Liver (tissue), 9 donors: ENCODE data around the gene FMN1. TPM values are rescaled to one million over a fixed set of nuclear protein-coding genes. Genes with fewer than 3 reads are reported as not detected.

Experiments used
- DNase-seq: peaks from one replicate; pipeline ENCODE4 v3.0.0-alpha.2; 2017; ENCODE audit warnings: low spot score
- H3K27ac ChIP-seq, 2 donors: one replicate each; pipeline ENCODE4 v1.7.0; 2013; ENCODE audit warnings: inconsistent platforms in 2 of 2, low read length in 2 of 2, control low read depth in 1 of 2, low read depth in 1 of 2, mild to moderate bottlenecking in 1 of 2
- H3K27me3 ChIP-seq, 4 donors: one replicate each; pipeline versions ENCODE4 v1.6.1 to v1.7.0; 2013; ENCODE audit warnings: low read length in 3 of 4, inconsistent platforms in 1 of 4, mild to moderate bottlenecking in 1 of 4, moderate library complexity in 1 of 4; ENCODE audit not compliant: control insufficient read depth in 4 of 4, insufficient read depth in 4 of 4
- H3K36me3 ChIP-seq, 4 donors: one replicate each; pipeline versions ENCODE4 v1.6.1 to v1.7.0; 2013; ENCODE audit warnings: low read length in 3 of 4, mild to moderate bottlenecking in 3 of 4, low read depth in 1 of 4, moderate library complexity in 1 of 4; ENCODE audit not compliant: control insufficient read depth in 4 of 4, insufficient read depth in 3 of 4
- H3K4me1 ChIP-seq, 4 donors: one replicate each; pipeline versions ENCODE4 v1.6.1 to v1.7.0; 2013; ENCODE audit warnings: low read length in 3 of 4, mild to moderate bottlenecking in 3 of 4, moderate library complexity in 1 of 4; ENCODE audit not compliant: control insufficient read depth in 4 of 4, insufficient read depth in 4 of 4
- H3K4me3 ChIP-seq, 3 donors: one replicate each; pipeline versions ENCODE4 v1.6.1 to v1.7.0; 2013; ENCODE audit warnings: low read length in 3 of 3, control low read depth in 1 of 3, low read depth in 1 of 3, mild to moderate bottlenecking in 1 of 3
- H3K9ac ChIP-seq, 2 donors: one replicate each; pipeline ENCODE4 v1.7.0; 2013; ENCODE audit warnings: low read length in 2 of 2, mild to moderate bottlenecking in 2 of 2, moderate library complexity in 2 of 2, control low read depth in 1 of 2, low read depth in 1 of 2
- H3K9me3 ChIP-seq, 4 donors: one replicate each; pipeline versions ENCODE4 v1.6.1 to v1.7.0; 2013; ENCODE audit warnings: low read length in 3 of 4; ENCODE audit not compliant: control insufficient read depth in 4 of 4
- FOXA1 ChIP-seq: IDR thresholded peaks from 2 replicates; pipeline ENCODE4 v1.6.1; 2016; ENCODE audit warnings: antibody characterized with exemption
- FOXA2 ChIP-seq: IDR thresholded peaks from 2 replicates; pipeline ENCODE4 v1.6.1; 2016; ENCODE audit warnings: antibody characterized with exemption
- GABPA ChIP-seq, 2 donors: IDR thresholded peaks in 1 of 2; conservative IDR thresholded peaks in 1 of 2; 2 replicates each; pipeline ENCODE4 v1.6.1; 2016; ENCODE audit warnings: antibody characterized with exemption in 2 of 2, mild to moderate bottlenecking in 1 of 2, moderate library complexity in 1 of 2
- HNF4A ChIP-seq, 2 donors: conservative IDR thresholded peaks; 2 replicates each; pipeline ENCODE4 v1.6.1; 2016; ENCODE audit warnings: antibody characterized with exemption in 2 of 2, mild to moderate bottlenecking in 2 of 2
- HNF4G ChIP-seq: IDR thresholded peaks from 2 replicates; pipeline ENCODE4 v1.6.1; 2016; ENCODE audit warnings: antibody characterized with exemption
- JUND ChIP-seq, 2 donors: IDR thresholded peaks; 2 replicates each; pipeline ENCODE4 v1.6.1; 2016; ENCODE audit warnings: antibody characterized with exemption in 2 of 2
- NR2F2 ChIP-seq: IDR thresholded peaks from 2 replicates; pipeline ENCODE4 v1.6.1; 2016; ENCODE audit warnings: antibody characterized with exemption
- RAD21 ChIP-seq, 2 donors: IDR thresholded peaks; 2 replicates each; pipeline ENCODE4 v1.6.1; 2016; ENCODE audit warnings: antibody characterized with exemption in 2 of 2, mild to moderate bottlenecking in 2 of 2
- RXRA ChIP-seq, 2 donors: IDR thresholded peaks; 2 replicates each; pipeline ENCODE4 v1.6.1; 2017 to 2018; ENCODE audit warnings: antibody characterized with exemption in 2 of 2, mild to moderate bottlenecking in 1 of 2
- SP1 ChIP-seq: IDR thresholded peaks from 2 replicates; pipeline ENCODE4 v1.6.1; 2018; ENCODE audit warnings: antibody characterized with exemption, mild to moderate bottlenecking
- YY1 ChIP-seq: IDR thresholded peaks from 2 replicates; pipeline ENCODE4 v1.6.1; 2016; ENCODE audit warnings: antibody characterized with exemption, mild to moderate bottlenecking
- WGBS: extraction: QIAGEN DNeasy Blood & Tissue Kit; methylation state at CpG from one replicate; pipeline ENCODE4 v1.1.7; 2013; 5-methylcytosine and 5-hydroxymethylcytosine counted together
- polyA plus RNA-seq, 2 donors: library from polyadenylated mRNA; stranded (reverse) in 1 of 2; unstranded in 1 of 2; fragments of 200-250 nt in 1 of 2; fragments of >200 nt in 1 of 2; fragmentation: Nextera tagmentation in 1 of 2; extraction: Ambion mirVana in 1 of 2; gene quantifications; one replicate each; pipeline versions ENCODE4 v1.2.1 to v1.2.3, GENCODE V29; 2013 to 2015
- total RNA-seq, 2 donors: library from RNA; depleted of rRNA; stranded (reverse); fragments of >200 nt; gene quantifications; one replicate each; pipeline ENCODE4 v1.2.3, GENCODE V29; 2014
- TF ChIP-seq, protein P1 (sequence below): IDR thresholded peaks from 2 replicates; pipeline ENCODE4 v1.6.1; 2016; ENCODE audit warnings: antibody characterized with exemption, mild to moderate bottlenecking
- TF ChIP-seq, protein P2 (sequence below): IDR thresholded peaks from 2 replicates; pipeline ENCODE4 v1.6.1; 2016; ENCODE audit warnings: antibody characterized with exemption
- TF ChIP-seq, protein P3 (sequence below): IDR thresholded peaks from 2 replicates; pipeline ENCODE4 v1.6.1; 2016; ENCODE audit warnings: antibody characterized with exemption
- TF ChIP-seq, protein P4 (sequence below): IDR thresholded peaks from 2 replicates; pipeline ENCODE4 v1.6.1; 2016; ENCODE audit warnings: antibody characterized with exemption
- donor health status: healthy.
- donor health status: healthy.
- donor health status: healthy.
- donor health status: healthy.
- donor health status: healthy.

Gene FMN1
- total and polyA plus RNA-seq, 4 donors: 0.21 to 5.4 (median 0.53) TPM

DNA sequence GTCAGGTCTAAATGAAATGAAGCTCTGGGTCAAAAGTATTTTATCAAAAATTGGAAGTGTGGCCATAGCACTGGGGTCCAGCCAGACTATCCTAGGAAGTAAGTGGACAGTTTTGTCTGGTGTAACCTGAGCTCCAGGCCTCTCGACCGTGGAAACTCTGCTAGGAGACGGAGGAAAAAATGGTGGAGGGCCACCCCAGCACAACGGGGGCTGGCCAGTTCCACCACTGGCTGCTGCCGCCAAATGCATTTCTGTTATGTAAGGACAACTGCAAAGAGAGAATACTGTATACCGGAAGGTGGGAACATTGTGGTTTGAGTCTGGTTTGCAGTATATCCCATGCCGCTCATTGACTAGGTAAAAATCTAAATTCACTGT lies 241.0 kb downstream of the FMN1 start (continued):
- TF ChIP-seq, protein P1, sequence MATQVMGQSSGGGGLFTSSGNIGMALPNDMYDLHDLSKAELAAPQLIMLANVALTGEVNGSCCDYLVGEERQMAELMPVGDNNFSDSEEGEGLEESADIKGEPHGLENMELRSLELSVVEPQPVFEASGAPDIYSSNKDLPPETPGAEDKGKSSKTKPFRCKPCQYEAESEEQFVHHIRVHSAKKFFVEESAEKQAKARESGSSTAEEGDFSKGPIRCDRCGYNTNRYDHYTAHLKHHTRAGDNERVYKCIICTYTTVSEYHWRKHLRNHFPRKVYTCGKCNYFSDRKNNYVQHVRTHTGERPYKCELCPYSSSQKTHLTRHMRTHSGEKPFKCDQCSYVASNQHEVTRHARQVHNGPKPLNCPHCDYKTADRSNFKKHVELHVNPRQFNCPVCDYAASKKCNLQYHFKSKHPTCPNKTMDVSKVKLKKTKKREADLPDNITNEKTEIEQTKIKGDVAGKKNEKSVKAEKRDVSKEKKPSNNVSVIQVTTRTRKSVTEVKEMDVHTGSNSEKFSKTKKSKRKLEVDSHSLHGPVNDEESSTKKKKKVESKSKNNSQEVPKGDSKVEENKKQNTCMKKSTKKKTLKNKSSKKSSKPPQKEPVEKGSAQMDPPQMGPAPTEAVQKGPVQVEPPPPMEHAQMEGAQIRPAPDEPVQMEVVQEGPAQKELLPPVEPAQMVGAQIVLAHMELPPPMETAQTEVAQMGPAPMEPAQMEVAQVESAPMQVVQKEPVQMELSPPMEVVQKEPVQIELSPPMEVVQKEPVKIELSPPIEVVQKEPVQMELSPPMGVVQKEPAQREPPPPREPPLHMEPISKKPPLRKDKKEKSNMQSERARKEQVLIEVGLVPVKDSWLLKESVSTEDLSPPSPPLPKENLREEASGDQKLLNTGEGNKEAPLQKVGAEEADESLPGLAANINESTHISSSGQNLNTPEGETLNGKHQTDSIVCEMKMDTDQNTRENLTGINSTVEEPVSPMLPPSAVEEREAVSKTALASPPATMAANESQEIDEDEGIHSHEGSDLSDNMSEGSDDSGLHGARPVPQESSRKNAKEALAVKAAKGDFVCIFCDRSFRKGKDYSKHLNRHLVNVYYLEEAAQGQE: no peak
- TF ChIP-seq, protein P2, sequence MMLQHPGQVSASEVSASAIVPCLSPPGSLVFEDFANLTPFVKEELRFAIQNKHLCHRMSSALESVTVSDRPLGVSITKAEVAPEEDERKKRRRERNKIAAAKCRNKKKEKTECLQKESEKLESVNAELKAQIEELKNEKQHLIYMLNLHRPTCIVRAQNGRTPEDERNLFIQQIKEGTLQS: no peak
- no peak for TF ChIP-seq HNF4G

DNA sequence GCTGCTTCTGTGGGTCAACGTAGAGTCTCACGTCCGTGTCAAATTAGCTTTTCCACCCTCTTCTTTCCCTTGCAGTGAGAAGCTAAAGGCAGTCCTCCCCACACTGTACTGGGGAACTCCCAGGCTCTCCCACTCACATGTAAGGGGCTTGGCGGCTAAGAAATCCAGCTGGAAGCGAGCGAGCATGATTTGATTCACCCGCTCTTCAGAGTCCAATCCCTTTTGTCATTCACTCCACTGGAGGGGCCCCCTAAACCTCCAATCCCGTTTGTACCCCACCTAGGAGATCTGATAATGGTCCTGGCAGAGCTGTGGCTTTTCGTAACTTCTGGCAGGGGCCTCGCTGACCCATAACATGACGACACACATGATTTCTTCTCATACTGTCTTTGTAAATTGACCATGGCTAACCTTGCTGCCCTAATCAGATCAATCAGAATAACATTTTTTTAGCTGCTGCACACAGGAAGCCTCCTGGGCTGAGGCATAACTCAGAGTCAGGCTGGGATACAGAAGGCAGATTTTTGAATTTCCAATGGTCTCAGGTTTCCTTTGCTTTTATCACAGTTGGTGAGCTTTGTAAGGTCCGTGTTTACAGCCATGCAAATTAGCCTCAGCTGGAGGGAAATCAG lies 241.5 kb downstream of the FMN1 start:
- H3K27ac ChIP-seq: no peak overlapping the region
- no peaks in the 10 kb centered on the region for H3K36me3 ChIP-seq
- TF ChIP-seq SP1: no peak
- no peak for TF ChIP-seq RXRA (IDR thresholded peaks at IDR 0.05)
- no peak for TF ChIP-seq JUND (IDR thresholded peaks at IDR 0.05)
- no peak for TF ChIP-seq FOXA1
- TF ChIP-seq, protein P1: no peak
- TF ChIP-seq NR2F2: no peak
- no peak for TF ChIP-seq HNF4A (conservative IDR thresholded peaks at IDR 0.05)
- no peak for TF ChIP-seq GABPA (IDR thresholded peaks at IDR 0.05 in 1 of 2, conservative IDR thresholded peaks at IDR 0.05 in 1 of 2)
- no peak for TF ChIP-seq YY1
- TF ChIP-seq HNF4G: no peak
- TF ChIP-seq, protein P3, sequence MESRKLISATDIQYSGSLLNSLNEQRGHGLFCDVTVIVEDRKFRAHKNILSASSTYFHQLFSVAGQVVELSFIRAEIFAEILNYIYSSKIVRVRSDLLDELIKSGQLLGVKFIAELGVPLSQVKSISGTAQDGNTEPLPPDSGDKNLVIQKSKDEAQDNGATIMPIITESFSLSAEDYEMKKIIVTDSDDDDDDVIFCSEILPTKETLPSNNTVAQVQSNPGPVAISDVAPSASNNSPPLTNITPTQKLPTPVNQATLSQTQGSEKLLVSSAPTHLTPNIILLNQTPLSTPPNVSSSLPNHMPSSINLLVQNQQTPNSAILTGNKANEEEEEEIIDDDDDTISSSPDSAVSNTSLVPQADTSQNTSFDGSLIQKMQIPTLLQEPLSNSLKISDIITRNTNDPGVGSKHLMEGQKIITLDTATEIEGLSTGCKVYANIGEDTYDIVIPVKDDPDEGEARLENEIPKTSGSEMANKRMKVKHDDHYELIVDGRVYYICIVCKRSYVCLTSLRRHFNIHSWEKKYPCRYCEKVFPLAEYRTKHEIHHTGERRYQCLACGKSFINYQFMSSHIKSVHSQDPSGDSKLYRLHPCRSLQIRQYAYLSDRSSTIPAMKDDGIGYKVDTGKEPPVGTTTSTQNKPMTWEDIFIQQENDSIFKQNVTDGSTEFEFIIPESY: no peak
- TF ChIP-seq, protein P2: no peak
- TF ChIP-seq FOXA2: no peak
- no peak for TF ChIP-seq RAD21 (IDR thresholded peaks at IDR 0.05)
- TF ChIP-seq, protein P4, sequence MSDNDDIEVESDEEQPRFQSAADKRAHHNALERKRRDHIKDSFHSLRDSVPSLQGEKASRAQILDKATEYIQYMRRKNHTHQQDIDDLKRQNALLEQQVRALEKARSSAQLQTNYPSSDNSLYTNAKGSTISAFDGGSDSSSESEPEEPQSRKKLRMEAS: no peak
- no peaks in the 10 kb centered on the region for H3K4me1 ChIP-seq
- no peak overlapping the region for H3K4me3 ChIP-seq
- H3K27me3 ChIP-seq: peaks cover 0 to 8% (median 0%) of the 10 kb centered on the region in 4 donors
- H3K9ac ChIP-seq: no peak overlapping the region
- WGBS: 71% methylated on average over 12 of the region's 12 CpGs
- H3K9me3 ChIP-seq: peaks cover 0 to 4% (median 0%) of the 10 kb centered on the region in 4 donors
- DNase-seq: no peak
